Astrocyte of the spinal cord (primary cell): ENCODE measurements around the gene ADGRB2.

Source experiments
- DNase-seq: peaks from one replicate; pipeline ENCODE4 v3.0.0; 2011; ENCODE audit warnings: low read depth, low spot score
- H3K4me3 ChIP-seq: 2 replicates; pipeline ENCODE4 v1.5.1; 2011; ENCODE audit warnings: low read depth, mild to moderate bottlenecking, low read length, moderate library complexity
- CTCF ChIP-seq: IDR thresholded peaks from 2 replicates; pipeline ENCODE4 v1.5.1; 2012; ENCODE audit warnings: low read depth, mild to moderate bottlenecking, low read length, inconsistent platforms
- in situ Hi-C: cut with HindIII; loops from 2 replicates; pipeline ENCODE4 v1.10.0; 2017; ENCODE audit warnings: low sequenced_read_pairs

ADGRB2 gene

GRCh38 chr1:31688233-31688918 is 75.8 kb downstream of the ADGRB2 start:
- no peak overlapping the region for H3K4me3 ChIP-seq
- TF ChIP-seq CTCF = no peak
- in situ Hi-C loops = no loop called here
- no peak for DNase-seq

- in situ Hi-C loops = no loop called here
- no peak for TF ChIP-seq CTCF
- no peak for DNase-seq
- H3K4me3 ChIP-seq = no peak overlapping the region
Observed at GRCh38 chr1:31687601-31688000, 76.5 kb downstream of the ADGRB2 start.

GRCh38 chr1:31685795-31686194 is 78.3 kb downstream of the ADGRB2 start:
- H3K4me3 ChIP-seq = no peak overlapping the region
- TF ChIP-seq CTCF = no peak
- no peak for DNase-seq
- in situ Hi-C loops = no loop called here

GRCh38 chr1:31683997-31684396 is 80.1 kb downstream of the ADGRB2 start:
- TF ChIP-seq CTCF = peak; percentile 44
- in situ Hi-C loops = no loop called here
- no peak for DNase-seq

GRCh38 chr1:31681415-31681814 is 82.7 kb downstream of the ADGRB2 start:
- in situ Hi-C loops = no loop called here
- no peak for TF ChIP-seq CTCF
- DNase-seq = no peak
- no peak overlapping the region for H3K4me3 ChIP-seq

More at GRCh38 chr1:31683997-31684396, 80.1 kb downstream of the ADGRB2 start:
- no peak overlapping the region for H3K4me3 ChIP-seq

GRCh38 chr1:31679676-31680230 is 84.4 kb downstream of the ADGRB2 start:
- DNase-seq = no peak
- H3K4me3 ChIP-seq = no peak overlapping the region
- in situ Hi-C loops = no loop called here
- no peak for TF ChIP-seq CTCF
